ENCODE data around the gene PSAT1. TPM values are rescaled to one million over a fixed set of nuclear protein-coding genes. Genes with fewer than 3 reads are reported as not detected.

Gene PSAT1
- total RNA-seq (100 to 1,000 TPM in 1 of 7 donors, 10 to 100 TPM in 2, 1 to 10 TPM in 3, under 1 TPM in 1; 0.83 to 153 (median 7.1) TPM), polyA plus RNA-seq (10 to 100 TPM in 1 of 2 donors, 1 to 10 TPM in 1; 1.5 to 10.2 TPM)
- long read RNA-seq, donor 1, transcript PSAT1-202 (9 exons, 2,188 nt) = major isoform, 21 of 25 reads
- long read RNA-seq, donor 1, partial matches to known transcripts = 1 of 25 reads
- long read RNA-seq, donor 1, other reads (novel, unspliced or antisense) = 2 of 25 reads
- long read RNA-seq, donor 2, transcript PSAT1-202 (9 exons, 2,188 nt) = major isoform, 28 of 68 reads
- long read RNA-seq, donor 2, partial matches to known transcripts = 40 of 68 reads
- long read RNA-seq, donor 2, other reads (novel, unspliced or antisense) = 0 of 68 reads
- long read RNA-seq, donor 3, transcript PSAT1-202 (9 exons, 2,188 nt) = major isoform, 10 of 11 reads
- long read RNA-seq, donor 3, partial matches to known transcripts = 1 of 11 reads
- long read RNA-seq, donor 3, other reads (novel, unspliced or antisense) = 0 of 11 reads

- Histone ChIP-seq H3K9me3 (no peaks in the 10 kb centered on the region), H3K4me1 (ENCODE audit: insufficient read depth) (peaks cover 9% of the 10 kb centered on the region), H3K36me3 (no peaks in the 10 kb centered on the region), H3K27me3 (no peaks in the 10 kb centered on the region), H3K4me3 (peak within 1 kb of the TSS; percentile 46), H3K27ac (peak within 1 kb of the TSS in 1 of 2 donors; percentile 52)
- intact Hi-C loops (cut with DNase I) = no loop called here
- TF ChIP-seq CTCF (IDR thresholded peaks at IDR 0.05) (no peak), EP300 (IDR thresholded peaks at IDR 0.05) (no peak), POLR2A (IDR thresholded peaks at IDR 0.05) (no peak)
- DNase-seq = peak; percentile 76 to 88 (median 81)
- 0 to 1% (median 0%) methylated on average over 63 to 76 of the region's 76 CpGs for WGBS, 3 donors
Observed at GRCh38 chr9:78296893-78297671, at the start of gene PSAT1. TSS of gene PSAT1 (plus strand) at chr9:78297125. CDS start at chr9:78297211, 86 bp downstream.

DNA sequence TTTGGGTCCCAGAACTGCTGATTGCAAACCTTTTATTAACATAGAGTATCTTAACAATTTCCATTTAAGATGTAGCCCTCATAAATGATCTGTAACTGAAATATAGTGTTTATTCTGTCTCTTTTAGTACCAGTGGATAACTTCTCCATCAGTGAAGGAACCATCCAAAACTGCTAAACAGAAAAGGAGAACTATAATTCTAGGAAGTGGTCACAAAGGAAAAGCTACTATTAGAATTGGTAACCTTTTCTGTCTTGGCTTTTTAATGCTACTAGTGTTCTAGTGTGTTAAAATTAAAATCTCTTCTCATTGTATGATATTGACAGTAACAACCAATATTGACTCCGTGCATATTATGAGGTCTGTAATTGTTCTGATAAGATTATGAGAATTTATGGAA lies 48.3 kb upstream of the PSAT1 start:
- Histone ChIP-seq H3K9me3 (no peaks in the 10 kb centered on the region), H3K27me3 (no peaks in the 10 kb centered on the region), H3K4me3 (no peak overlapping the region), H3K36me3 (no peaks in the 10 kb centered on the region), H3K27ac (no peak overlapping the region), H3K4me1 (ENCODE audit: insufficient read depth) (no peaks in the 10 kb centered on the region)
- WGBS, 3 donors = 57 to 77% (median 59%) methylated on average over 1 of the region's 1 CpG
- no peak for TF ChIP-seq POLR2A (IDR thresholded peaks at IDR 0.05)
- TF ChIP-seq CTCF (IDR thresholded peaks at IDR 0.05) = no peak
- no peak for TF ChIP-seq EP300 (IDR thresholded peaks at IDR 0.05)
- intact Hi-C loops (cut with DNase I) = no loop called here
- DNase-seq = no peak

DNA sequence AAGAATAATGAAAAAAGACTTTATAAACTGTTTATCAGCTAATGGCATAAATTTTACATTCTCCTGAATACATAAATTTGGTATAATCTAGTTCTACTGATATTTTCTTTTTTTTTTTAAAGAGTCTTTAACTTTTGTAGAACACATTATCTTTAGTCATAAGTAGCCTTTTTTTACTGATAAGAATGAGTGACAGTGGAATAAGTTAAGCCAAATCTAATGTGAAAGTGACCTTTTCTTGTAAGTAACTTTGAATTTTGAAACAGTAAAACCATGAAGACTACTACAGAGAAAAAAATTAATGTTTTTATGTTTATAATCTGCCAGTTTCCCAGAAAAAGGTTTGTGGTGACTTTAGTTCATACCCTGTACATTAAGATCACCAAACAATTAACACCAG lies 47.4 kb upstream of the PSAT1 start:
- intact Hi-C loops (cut with DNase I) = no loop called here
- no peaks in the 10 kb centered on the region for H3K27me3 ChIP-seq

GRCh38 chr9:78252616-78253015 lies 44.3 kb upstream of the PSAT1 start:
- H3K4me1 ChIP-seq (ENCODE audit: insufficient read depth) = no peaks in the 10 kb centered on the region
- H3K9me3 ChIP-seq = no peaks in the 10 kb centered on the region
- 93 to 99% (median 96%) methylated on average over 1 of the region's 1 CpG for WGBS, 3 donors
- TF ChIP-seq CTCF (IDR thresholded peaks at IDR 0.05) = no peak
- no peak for TF ChIP-seq EP300 (IDR thresholded peaks at IDR 0.05)
- no peak for TF ChIP-seq POLR2A (IDR thresholded peaks at IDR 0.05)
- no peaks in the 10 kb centered on the region for H3K36me3 ChIP-seq
- H3K4me3 ChIP-seq = no peak overlapping the region
- intact Hi-C loops (cut with DNase I) = no loop called here
- no peak overlapping the region for H3K27ac ChIP-seq
- H3K27me3 ChIP-seq = no peaks in the 10 kb centered on the region
- DNase-seq = no peak

More for the DNA sequence above, 47.4 kb upstream of the PSAT1 start:
- H3K9me3 ChIP-seq = no peaks in the 10 kb centered on the region
- H3K27ac ChIP-seq = no peak overlapping the region
- no peaks in the 10 kb centered on the region for H3K4me1 ChIP-seq (ENCODE audit: insufficient read depth)
- no peak for TF ChIP-seq POLR2A (IDR thresholded peaks at IDR 0.05)
- no peaks in the 10 kb centered on the region for H3K36me3 ChIP-seq
- no peak for DNase-seq
- no peak overlapping the region for H3K4me3 ChIP-seq
